Measurements from ENCODE around the gene C1QTNF9B. TPM values are rescaled to one million over a fixed set of nuclear protein-coding genes. Genes with fewer than 3 reads are reported as not detected.

The C1QTNF9B gene
- total RNA-seq, 2 donors from 2014 or later, result 2.4 TPM; not detected in 1

GRCh38 chr13:23843436-23843835, 53.9 kb downstream of the C1QTNF9B start:
- Histone ChIP-seq H3K36me3 (no peaks in the 10 kb centered on the region), H3K27me3 (replicated peaks; ENCODE audit: insufficient read depth) (no peaks in the 10 kb centered on the region), H3K4me3 (no peak overlapping the region), H3K9me3 (no peaks in the 10 kb centered on the region), H3K4me1 (replicated peaks) (peaks cover 3% of the 10 kb centered on the region), H3K27ac (no peak overlapping the region)
- TF ChIP-seq CTCF (IDR thresholded peaks at IDR 0.05), result no peak
- TF ChIP-seq POLR2A (IDR thresholded peaks at IDR 0.05), result no peak
- no peak for TF ChIP-seq POLR2AphosphoS5 (IDR thresholded peaks at IDR 0.05)
- no peak for DNase-seq (ENCODE audit: low spot score)
- WGBS, result 79% methylated on average over 1 of the region's 1 CpG
- intact Hi-C loops (cut with DNase I), result no loop called here

- no peak for DNase-seq (ENCODE audit: low spot score)
- no peaks in the 10 kb centered on the region for H3K4me1 ChIP-seq (replicated peaks)
- WGBS, result 94% methylated on average over 8 of the region's 8 CpGs
- H3K4me3 ChIP-seq, result no peak overlapping the region
- no peak for TF ChIP-seq POLR2AphosphoS5 (IDR thresholded peaks at IDR 0.05)
- TF ChIP-seq POLR2A (IDR thresholded peaks at IDR 0.05), result no peak
- no peak for TF ChIP-seq CTCF (IDR thresholded peaks at IDR 0.05)
- no peaks in the 10 kb centered on the region for H3K9me3 ChIP-seq
- intact Hi-C loops (cut with DNase I), result no loop called here
- no peaks in the 10 kb centered on the region for H3K27me3 ChIP-seq (replicated peaks; ENCODE audit: insufficient read depth)
- no peaks in the 10 kb centered on the region for H3K36me3 ChIP-seq
- H3K27ac ChIP-seq, result no peak overlapping the region
These were observed 54.9 kb downstream of the C1QTNF9B start for GRCh38 chr13:23842406-23842805.

Other genes with a start within 250 kb of the C1QTNF9B start
- 10 to 100 TPM; 26.2 to 27.1 TPM for gene MIPEP, start 8.1 kb downstream of the C1QTNF9B start, total RNA-seq